Pancreas (tissue), 10 donors: Measurements from ENCODE around the gene LZTS2. TPM values are rescaled to one million over a fixed set of nuclear protein-coding genes. Genes with fewer than 3 reads are reported as not detected.

Experiments used
- ATAC-seq, 4 donors: fragments of 200-7000 bp; cut with Tn5 transposase; one replicate each; pipeline versions ENCODE4 v1.8.0 to v1.9.1; 2020; ENCODE audit warnings: mild to moderate bottlenecking in 4 of 4, moderate library complexity in 4 of 4
- DNase-seq, 6 donors: peaks; one replicate each; pipeline ENCODE4 v3.0.0-alpha.2; 2020
- FAIRE-seq: peaks from 2 replicates; lab custom pipeline; 2012; peaks lifted over from hg19 to GRCh38; lab: Jason Lieb, UNC
- H3K27ac ChIP-seq, 4 donors: fragments of 200-600 bp; sonication (generic); 1 replicate in 3 of 4; 2 replicates in 1 of 4; pipeline versions ENCODE4 v1.5.0 to v1.8.0; 2020
- H3K27me3 ChIP-seq, 4 donors: fragments of 200-600 bp; one replicate each; pipeline ENCODE4 v1.8.0; 2021
- H3K36me3 ChIP-seq, 3 donors: fragments of 200-600 bp; sonication (generic) in 1 of 3; one replicate each; pipeline versions ENCODE4 v1.5.0 to v1.8.0; 2020 to 2021
- H3K4me1 ChIP-seq, 3 donors: fragments of 200-600 bp; one replicate each; pipeline ENCODE4 v1.8.0; 2021
- H3K4me3 ChIP-seq, 4 donors: fragments of 200-600 bp; sonication (generic) in 2 of 4; one replicate each; pipeline versions ENCODE4 v1.5.0 to v1.8.0; 2020 to 2021
- H3K9me3 ChIP-seq, 4 donors: fragments of 200-600 bp; one replicate each; pipeline ENCODE4 v1.8.0; 2021
- WGBS, 2 donors: extraction: QIAGEN DNeasy Blood & Tissue Kit; methylation state at CpG; one replicate each; pipeline ENCODE4 v1.1.7; 2013; 5-methylcytosine and 5-hydroxymethylcytosine counted together
- intact Hi-C, 3 donors: fragments of 100-400 bp; cut with DNase I; formaldehyde crosslinking; loops; one replicate each; pipeline versions ENCODE4 v1.11.1 to v1.14.2; 2022
- polyA plus RNA-seq, 2 donors: library from polyadenylated mRNA; stranded (reverse); fragments of 200-250 nt; gene quantifications; one replicate each; pipeline ENCODE4 v1.2.3, GENCODE V29; 2013
- total RNA-seq, 6 donors: library from RNA; stranded (reverse); fragmentation: NEBNext Ultra II Directional in 4 of 6; extraction: Animal tissue kit (Norgen Biotek cat#: 25700) in 4 of 6; gene quantifications; one replicate each; pipeline versions ENCODE4 v1.2.1 to v1.2.4, GENCODE V29; 2021 to 2023
- TF ChIP-seq, protein P1 (sequence below), 4 donors: fragments of 200-600 bp; sonication (generic) in 3 of 4; IDR thresholded peaks; one replicate each; pipeline versions ENCODE4 v1.5.0 to v1.8.0; 2021; ENCODE audit warnings: antibody characterized with exemption in 4 of 4
- donor health status: healthy with polysubstance abuse.
- donor health status: DM: no; HTN: no; CAD: no; lungs with moderate emphysema.
- donor health status: DM: no; HTN: no; CAD: no.
- donor health status: control.
- donor health status: control.
- donor health status: Bipolar disorder and iron deficiency.
- donor health status: DM: yes; HTN: yes; CAD: no.
- donor health status: DM: no; HTN: no; CAD: no.
- donor health status: DM: no; HTN: no; CAD: no.
- donor health status: DM: yes; HTN: yes; CAD: no.

Gene LZTS2
- total and polyA plus RNA-seq, 8 donors = 10.5 to 52.2 (median 17.3) TPM

DNA sequence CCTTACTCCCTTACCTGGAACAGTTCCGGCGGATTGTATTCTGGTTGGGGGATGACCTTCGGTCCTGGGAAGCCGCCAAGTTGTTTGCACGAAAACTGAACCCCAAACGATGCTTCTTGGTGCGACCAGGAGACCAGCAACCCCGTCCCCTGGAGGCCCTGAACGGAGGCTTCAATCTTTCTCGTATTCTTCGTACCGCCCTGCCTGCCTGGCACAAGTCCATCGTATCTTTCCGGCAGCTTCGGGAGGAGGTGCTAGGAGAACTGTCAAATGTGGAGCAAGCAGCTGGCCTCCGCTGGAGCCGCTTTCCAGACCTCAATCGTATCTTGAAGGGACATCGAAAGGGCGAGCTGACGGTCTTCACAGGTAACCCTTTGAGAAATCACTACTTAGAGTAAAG is 10.5 kb upstream of the LZTS2 start:
- 56 to 67% methylated on average over 21 of the region's 21 CpGs for WGBS, 2 donors
- Histone ChIP-seq H3K27me3 (no peaks in the 10 kb centered on the region), H3K36me3 (peaks cover 0 to 3% (median 0%) of the 10 kb centered on the region in 3 donors), H3K27ac (no peak overlapping the region), H3K9me3 (no peaks in the 10 kb centered on the region), H3K4me1 (peaks cover 7 to 27% (median 14%) of the 10 kb centered on the region in 3 donors), H3K4me3 (peak overlapping the region in 1 of 4 donors; percentile 93)
- DNase-seq (peak in 3 of 6 donors; percentile 41 to 76 (median 54)), ATAC-seq (peak in 1 of 4 donors; percentile 13), FAIRE-seq (no peak)
- TF ChIP-seq, protein P1, sequence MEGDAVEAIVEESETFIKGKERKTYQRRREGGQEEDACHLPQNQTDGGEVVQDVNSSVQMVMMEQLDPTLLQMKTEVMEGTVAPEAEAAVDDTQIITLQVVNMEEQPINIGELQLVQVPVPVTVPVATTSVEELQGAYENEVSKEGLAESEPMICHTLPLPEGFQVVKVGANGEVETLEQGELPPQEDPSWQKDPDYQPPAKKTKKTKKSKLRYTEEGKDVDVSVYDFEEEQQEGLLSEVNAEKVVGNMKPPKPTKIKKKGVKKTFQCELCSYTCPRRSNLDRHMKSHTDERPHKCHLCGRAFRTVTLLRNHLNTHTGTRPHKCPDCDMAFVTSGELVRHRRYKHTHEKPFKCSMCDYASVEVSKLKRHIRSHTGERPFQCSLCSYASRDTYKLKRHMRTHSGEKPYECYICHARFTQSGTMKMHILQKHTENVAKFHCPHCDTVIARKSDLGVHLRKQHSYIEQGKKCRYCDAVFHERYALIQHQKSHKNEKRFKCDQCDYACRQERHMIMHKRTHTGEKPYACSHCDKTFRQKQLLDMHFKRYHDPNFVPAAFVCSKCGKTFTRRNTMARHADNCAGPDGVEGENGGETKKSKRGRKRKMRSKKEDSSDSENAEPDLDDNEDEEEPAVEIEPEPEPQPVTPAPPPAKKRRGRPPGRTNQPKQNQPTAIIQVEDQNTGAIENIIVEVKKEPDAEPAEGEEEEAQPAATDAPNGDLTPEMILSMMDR (IDR thresholded peaks at IDR 0.05) = no peak
- intact Hi-C loops = no loop called here

DNA sequence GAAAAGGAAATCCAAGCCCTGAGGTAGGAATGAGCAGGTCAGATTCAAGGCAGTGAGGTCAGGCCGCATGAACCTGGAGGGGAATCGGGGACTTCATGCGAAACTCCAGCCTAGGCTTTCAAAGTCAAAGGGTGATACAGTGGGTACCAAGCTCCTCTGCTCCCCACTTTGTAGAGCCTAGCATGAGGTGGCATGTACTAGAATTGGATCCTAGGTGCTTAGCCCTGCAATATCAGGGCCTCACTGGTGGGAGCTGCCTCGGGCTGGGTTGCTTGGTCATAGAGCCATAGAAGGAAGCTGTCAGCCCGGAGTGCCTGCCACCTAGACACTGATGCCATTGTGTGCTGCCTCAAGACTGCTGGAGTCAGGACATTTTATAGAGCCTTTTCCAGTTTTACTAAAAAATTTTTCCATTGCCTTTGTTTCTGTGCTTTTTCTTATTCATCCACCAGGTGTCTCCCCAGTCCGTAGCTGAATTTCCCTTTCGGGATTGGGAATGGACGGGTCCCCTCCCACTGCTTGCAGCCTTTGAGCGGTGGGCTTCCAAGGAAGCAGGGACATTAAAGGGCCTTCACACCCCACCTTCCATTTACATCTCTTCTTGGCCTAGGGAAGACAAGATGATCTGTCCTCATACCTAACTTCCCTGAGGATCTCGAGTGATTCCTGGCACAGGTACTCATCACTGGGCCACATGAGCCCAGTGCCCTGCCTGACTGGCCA is 5.5 kb upstream of the LZTS2 start:
- Histone ChIP-seq H3K27me3 (no peaks in the 10 kb centered on the region), H3K4me1 (peaks cover 0 to 12% (median 8%) of the 10 kb centered on the region in 3 donors), H3K27ac (no peak overlapping the region), H3K4me3 (no peak overlapping the region), H3K36me3 (peaks cover 0 to 3% (median 0%) of the 10 kb centered on the region in 3 donors), H3K9me3 (no peaks in the 10 kb centered on the region)
- ATAC-seq = no peak
- peak in 1 of 6 donors; percentile 33 for DNase-seq
- intact Hi-C loops = no loop called here
- TF ChIP-seq, protein P1 (IDR thresholded peaks at IDR 0.05) = peak in 3 of 4 donors; percentile 34 to 44 (median 41)
- 48 to 49% methylated on average over 10 of the region's 10 CpGs for WGBS, 2 donors
- FAIRE-seq = no peak

GRCh38 chr10:100995181-100995580 is 4.4 kb upstream of the LZTS2 start:
- ATAC-seq = no peak
- H3K27ac ChIP-seq = no peak overlapping the region
- H3K36me3 ChIP-seq = peaks cover 0 to 3% (median 0%) of the 10 kb centered on the region in 3 donors
- WGBS, 2 donors = 62 to 75% methylated on average over 6 of the region's 6 CpGs
- peaks cover 0 to 10% (median 8%) of the 10 kb centered on the region in 3 donors for H3K4me1 ChIP-seq
- intact Hi-C loops = no loop called here
- H3K9me3 ChIP-seq = no peaks in the 10 kb centered on the region
- TF ChIP-seq, protein P1 (IDR thresholded peaks at IDR 0.05) = no peak
- FAIRE-seq = no peak
- no peak overlapping the region for H3K4me3 ChIP-seq
- peak in 1 of 6 donors; percentile 25 for DNase-seq
- no peaks in the 10 kb centered on the region for H3K27me3 ChIP-seq

DNA sequence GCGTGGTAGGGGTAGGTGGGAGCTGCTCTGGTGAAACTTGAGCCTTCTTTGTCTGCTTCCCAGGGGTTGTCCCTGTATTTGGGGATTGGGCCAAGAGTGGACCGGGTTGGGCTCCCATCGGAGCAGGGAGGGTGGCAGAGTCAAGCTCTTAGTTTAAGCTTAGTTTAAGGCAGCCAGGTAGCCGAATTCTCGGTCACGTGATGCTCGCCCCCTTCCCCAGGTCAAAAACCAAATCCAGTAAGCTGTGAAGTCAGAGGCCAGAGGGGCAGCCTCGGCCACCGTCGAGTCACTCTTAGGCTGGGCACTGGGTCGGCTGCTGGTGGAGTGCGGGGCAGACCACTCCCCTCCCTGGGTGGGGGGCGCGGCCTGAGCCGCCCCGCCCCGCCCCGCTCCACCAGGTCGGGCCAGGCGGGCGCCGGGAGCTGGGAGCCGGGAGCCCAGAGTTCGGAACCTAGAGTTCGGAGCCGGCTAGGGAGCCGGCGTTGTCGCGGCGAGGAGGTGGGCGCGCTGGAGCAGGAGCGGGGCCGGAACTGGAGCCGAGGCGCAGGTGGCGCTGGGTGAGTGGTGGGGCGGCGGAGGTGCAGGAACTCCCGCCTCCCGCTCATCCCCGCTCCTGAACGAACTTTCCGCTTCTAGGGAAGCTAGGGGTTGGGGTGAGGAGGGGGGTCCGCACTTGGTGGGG is 2.8 kb upstream of the LZTS2 start:
- intact Hi-C loops = no loop called here
- Histone ChIP-seq H3K27me3 (no peaks in the 10 kb centered on the region), H3K36me3 (no peaks in the 10 kb centered on the region), H3K27ac (peak overlapping the region; percentile 95 to 99 (median 98)), H3K9me3 (no peaks in the 10 kb centered on the region), H3K4me1 (peaks cover 0 to 20% (median 8%) of the 10 kb centered on the region in 3 donors), H3K4me3 (peak overlapping the region; percentile 47 to 91 (median 84))
- FAIRE-seq = no peak
- 2 to 3% methylated on average over 38 to 46 of the region's 46 CpGs for WGBS, 2 donors
- TF ChIP-seq, protein P1 (IDR thresholded peaks at IDR 0.05) = no peak
- peak; percentile 13 to 46 (median 18) for ATAC-seq
- peak; percentile 43 to 87 (median 67) for DNase-seq
